Stomach smooth muscle (tissue), 2 donors: ENCODE data around the gene SPOCK1.

Source experiments
- H3K27ac ChIP-seq: one replicate; pipeline ENCODE4 v1.7.0; 2013; ENCODE audit warnings: mild to moderate bottlenecking, low read length, inconsistent platforms
- H3K27me3 ChIP-seq, 2 donors: one replicate each; pipeline ENCODE4 v1.7.0; 2013; ENCODE audit warnings: low read length in 2 of 2; ENCODE audit not compliant: insufficient read depth in 2 of 2, control insufficient read depth in 1 of 2
- H3K36me3 ChIP-seq, 2 donors: one replicate each; pipeline ENCODE4 v1.7.0; 2013; ENCODE audit warnings: low read length in 2 of 2; ENCODE audit not compliant: control insufficient read depth in 2 of 2, insufficient read depth in 2 of 2
- H3K4me1 ChIP-seq: one replicate; pipeline ENCODE4 v1.7.0; 2013; ENCODE audit warnings: low read length; ENCODE audit not compliant: control insufficient read depth, insufficient read depth
- H3K4me3 ChIP-seq, 2 donors: one replicate each; pipeline ENCODE4 v1.7.0; 2013; ENCODE audit warnings: low read length in 2 of 2
- H3K9ac ChIP-seq, 2 donors: one replicate each; pipeline ENCODE4 v1.7.0; 2013; ENCODE audit warnings: low read length in 2 of 2, mild to moderate bottlenecking in 1 of 2
- H3K9me3 ChIP-seq, 2 donors: one replicate each; pipeline ENCODE4 v1.7.0; 2013; ENCODE audit warnings: low read length in 2 of 2; ENCODE audit not compliant: control insufficient read depth in 2 of 2
- donor health status: healthy.
- donor health status: Pancreatic carcinoma.

Gene SPOCK1

DNA sequence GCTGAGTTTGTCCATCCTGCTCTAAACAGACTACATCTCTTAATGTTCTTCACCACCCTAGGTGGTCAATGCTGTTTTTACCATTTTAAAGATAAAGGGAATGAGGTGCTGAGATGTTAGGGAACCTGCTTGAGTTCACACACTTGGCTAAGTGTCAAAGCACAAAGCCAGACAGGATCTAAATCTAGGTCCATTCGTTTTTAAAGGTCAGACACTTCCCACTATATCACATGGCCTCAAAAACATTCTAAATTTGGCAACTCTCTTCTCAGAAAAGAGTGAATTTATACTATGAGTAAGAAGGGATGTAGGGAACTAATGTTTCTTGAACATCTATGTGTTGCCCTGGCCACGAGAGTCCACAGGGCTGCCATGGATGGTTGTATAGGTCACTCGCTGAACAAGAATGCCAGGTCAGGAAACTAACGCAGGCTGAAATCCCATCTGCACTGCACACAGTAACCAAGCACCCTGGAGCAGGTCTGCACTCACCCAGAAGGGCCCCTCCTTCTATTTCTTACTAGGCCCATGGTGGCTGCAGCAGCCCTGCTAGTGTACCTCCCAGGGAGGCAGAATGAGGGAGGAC lies 213.0 kb downstream of the SPOCK1 start:
- no peak overlapping the region for H3K27ac ChIP-seq

GRCh38 chr5:137283801-137284200 lies 215.3 kb downstream of the SPOCK1 start:
- Histone ChIP-seq H3K4me3 (no peak overlapping the region), H3K36me3 (no peaks in the 10 kb centered on the region), H3K27me3 (peaks cover 0 to 4% of the 10 kb centered on the region in 2 donors), H3K9me3 (no peaks in the 10 kb centered on the region), H3K27ac (no peak overlapping the region), H3K4me1 (no peaks in the 10 kb centered on the region), H3K9ac (no peak overlapping the region)

More for the DNA sequence above, 213.0 kb downstream of the SPOCK1 start:
- H3K4me3 ChIP-seq: no peak overlapping the region
- no peaks in the 10 kb centered on the region for H3K4me1 ChIP-seq
- no peak overlapping the region for H3K9ac ChIP-seq
- H3K36me3 ChIP-seq: no peaks in the 10 kb centered on the region
- H3K27me3 ChIP-seq: peaks cover 0 to 4% of the 10 kb centered on the region in 2 donors
- H3K9me3 ChIP-seq: no peaks in the 10 kb centered on the region

GRCh38 chr5:137282216-137282615 lies 216.9 kb downstream of the SPOCK1 start:
- Histone ChIP-seq H3K4me3 (no peak overlapping the region), H3K9me3 (no peaks in the 10 kb centered on the region), H3K27ac (no peak overlapping the region), H3K4me1 (no peaks in the 10 kb centered on the region), H3K36me3 (no peaks in the 10 kb centered on the region), H3K9ac (no peak overlapping the region), H3K27me3 (peaks cover 0 to 4% of the 10 kb centered on the region in 2 donors)

DNA sequence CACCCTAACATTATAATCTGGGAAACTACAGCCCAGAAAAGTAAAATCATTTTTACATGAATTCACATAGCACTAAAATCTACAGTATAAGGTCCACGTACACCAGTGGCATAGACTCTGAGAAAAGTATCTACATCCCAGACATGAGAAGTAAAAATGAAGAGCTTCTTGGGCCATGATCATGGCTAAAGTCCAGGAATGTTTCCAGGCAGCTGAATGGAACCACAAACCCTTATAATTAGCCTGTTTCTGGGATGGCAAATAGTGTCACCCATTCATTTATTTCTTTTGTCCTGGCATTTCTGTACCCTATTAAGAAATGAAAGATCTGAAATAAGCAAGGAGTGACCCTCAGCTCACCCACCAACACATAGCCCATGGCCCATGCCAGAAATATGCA lies 217.9 kb downstream of the SPOCK1 start:
- no peaks in the 10 kb centered on the region for H3K27me3 ChIP-seq
- H3K9ac ChIP-seq: no peak overlapping the region
- H3K9me3 ChIP-seq: no peaks in the 10 kb centered on the region
- no peaks in the 10 kb centered on the region for H3K36me3 ChIP-seq
- no peak overlapping the region for H3K4me3 ChIP-seq
- no peaks in the 10 kb centered on the region for H3K4me1 ChIP-seq
- no peak overlapping the region for H3K27ac ChIP-seq

GRCh38 chr5:137280656-137281055 lies 218.5 kb downstream of the SPOCK1 start:
- H3K4me1 ChIP-seq: no peaks in the 10 kb centered on the region
- H3K9ac ChIP-seq: no peak overlapping the region
- H3K36me3 ChIP-seq: no peaks in the 10 kb centered on the region
- H3K9me3 ChIP-seq: no peaks in the 10 kb centered on the region
- no peak overlapping the region for H3K27ac ChIP-seq
- H3K4me3 ChIP-seq: no peak overlapping the region
- no peaks in the 10 kb centered on the region for H3K27me3 ChIP-seq

DNA sequence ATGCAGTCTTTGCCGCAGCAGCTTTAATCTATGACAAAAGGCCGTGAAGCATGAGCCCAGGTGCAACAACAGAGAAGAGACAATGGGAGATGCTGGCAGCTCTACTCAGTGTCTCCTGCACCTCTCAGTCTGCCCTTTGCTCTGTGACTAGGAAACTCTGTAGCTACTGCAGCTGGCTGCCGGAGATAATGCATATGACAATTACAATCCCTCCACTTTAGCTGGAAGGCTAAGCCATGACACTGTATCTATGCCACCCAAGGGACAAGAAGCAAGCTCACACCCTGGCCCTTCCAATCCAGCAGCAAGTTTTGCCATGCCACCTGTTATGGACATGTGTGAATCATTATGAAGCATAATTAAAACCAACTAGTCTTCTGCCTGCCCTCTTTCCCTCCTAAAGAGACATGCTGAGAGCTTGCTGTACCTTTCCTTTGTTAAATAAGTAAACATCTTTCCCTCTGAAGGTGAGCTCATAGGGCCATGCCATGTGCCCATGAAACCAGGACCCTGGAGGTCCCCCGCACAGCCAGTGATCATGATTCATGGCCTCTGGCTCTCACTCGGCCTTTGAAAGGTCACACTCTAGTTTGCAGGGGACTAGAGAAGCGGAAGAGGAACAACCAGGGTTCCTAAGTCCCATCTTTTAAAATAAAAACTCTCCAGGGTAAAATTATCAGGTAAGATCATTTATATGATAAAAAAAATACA lies 219.4 kb downstream of the SPOCK1 start:
- Histone ChIP-seq H3K4me1 (no peaks in the 10 kb centered on the region), H3K27me3 (no peaks in the 10 kb centered on the region), H3K36me3 (no peaks in the 10 kb centered on the region), H3K4me3 (no peak overlapping the region), H3K27ac (no peak overlapping the region), H3K9me3 (no peaks in the 10 kb centered on the region), H3K9ac (no peak overlapping the region)

DNA sequence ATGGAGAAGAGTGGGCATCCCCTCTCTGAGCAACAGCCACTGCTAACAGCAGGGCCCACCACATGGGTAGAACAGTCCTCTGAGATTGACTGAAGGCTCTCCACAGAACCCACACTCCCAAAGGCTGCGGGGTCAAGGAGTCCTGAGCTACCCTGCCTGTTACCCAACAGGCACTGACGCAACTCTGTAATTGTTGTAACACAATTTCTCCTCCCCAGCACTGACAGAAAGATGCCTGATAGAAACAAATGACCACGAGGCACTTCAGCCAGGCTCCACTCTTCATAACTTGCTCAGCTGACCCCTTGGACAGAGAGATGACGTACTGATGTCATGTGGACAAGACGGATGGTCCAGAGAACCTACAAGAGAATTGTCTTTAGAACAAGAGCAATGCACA lies 220.7 kb downstream of the SPOCK1 start:
- Histone ChIP-seq H3K27me3 (no peaks in the 10 kb centered on the region), H3K9ac (no peak overlapping the region), H3K36me3 (no peaks in the 10 kb centered on the region), H3K27ac (no peak overlapping the region), H3K9me3 (no peaks in the 10 kb centered on the region), H3K4me3 (no peak overlapping the region), H3K4me1 (no peaks in the 10 kb centered on the region)

DNA sequence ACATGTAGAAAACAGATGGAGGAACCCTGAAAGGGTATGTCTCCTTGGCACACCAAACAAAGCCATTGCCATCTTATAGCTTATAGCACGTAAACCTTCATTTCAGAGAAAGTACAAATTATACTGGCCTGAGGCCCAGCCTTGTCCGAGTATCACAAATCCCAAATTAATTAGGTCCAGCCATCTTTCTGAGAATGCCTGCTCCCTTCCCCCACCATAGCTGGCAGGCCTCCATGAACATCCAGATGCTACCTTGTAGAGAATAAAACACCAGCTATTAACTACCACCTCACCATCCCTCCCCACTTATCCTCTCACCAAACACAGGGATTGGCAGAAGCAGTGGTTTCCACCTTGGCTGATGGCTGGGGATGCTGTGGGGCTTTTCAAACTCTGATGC lies 224.0 kb downstream of the SPOCK1 start:
- no peaks in the 10 kb centered on the region for H3K36me3 ChIP-seq
- no peaks in the 10 kb centered on the region for H3K4me1 ChIP-seq
- H3K9ac ChIP-seq: no peak overlapping the region
- no peaks in the 10 kb centered on the region for H3K27me3 ChIP-seq
- H3K9me3 ChIP-seq: no peaks in the 10 kb centered on the region
- no peak overlapping the region for H3K4me3 ChIP-seq
- H3K27ac ChIP-seq: no peak overlapping the region

DNA sequence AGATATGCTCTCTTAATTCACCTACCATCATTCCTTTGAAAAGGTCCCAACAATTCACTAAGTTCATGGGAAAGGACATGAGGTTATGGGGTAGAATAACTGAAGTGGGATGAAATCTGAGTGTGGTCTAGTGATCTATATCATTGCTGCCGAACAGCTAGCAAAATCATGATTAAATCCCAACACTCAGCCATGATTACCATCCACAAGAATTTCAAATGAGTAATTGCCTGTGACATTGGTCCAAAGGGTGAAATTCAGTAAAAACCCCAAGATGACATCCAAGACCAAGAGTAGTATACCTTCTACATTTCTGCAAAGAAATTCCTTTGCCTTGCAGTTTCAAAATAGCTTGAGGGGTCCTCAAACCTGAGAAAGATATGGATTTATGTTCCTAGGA lies 225.6 kb downstream of the SPOCK1 start:
- H3K27me3 ChIP-seq: no peaks in the 10 kb centered on the region
- no peaks in the 10 kb centered on the region for H3K36me3 ChIP-seq
- H3K9ac ChIP-seq: no peak overlapping the region
- no peaks in the 10 kb centered on the region for H3K9me3 ChIP-seq
- H3K4me3 ChIP-seq: no peak overlapping the region
- no peaks in the 10 kb centered on the region for H3K4me1 ChIP-seq
- H3K27ac ChIP-seq: no peak overlapping the region

DNA sequence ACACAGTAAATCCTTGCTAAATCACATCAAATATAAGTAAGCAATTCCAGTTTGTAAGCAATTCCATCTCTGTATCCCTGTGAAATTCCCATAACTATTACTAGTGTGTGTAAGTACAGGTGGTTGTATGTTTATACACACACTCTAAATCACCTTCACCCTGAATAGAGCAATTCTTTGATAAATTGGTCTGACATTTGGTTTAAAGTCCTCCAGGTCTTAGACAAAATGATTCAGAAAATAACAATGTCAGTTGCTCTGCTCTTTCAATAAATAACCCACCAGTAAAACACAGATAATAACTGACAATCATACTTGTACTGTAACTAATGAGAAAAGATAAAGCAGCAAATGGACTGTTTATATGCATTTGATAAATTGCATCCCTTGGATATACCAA lies 226.3 kb downstream of the SPOCK1 start:
- H3K27ac ChIP-seq: no peak overlapping the region
- H3K9ac ChIP-seq: no peak overlapping the region
- no peaks in the 10 kb centered on the region for H3K4me1 ChIP-seq
- H3K27me3 ChIP-seq: no peaks in the 10 kb centered on the region
- no peaks in the 10 kb centered on the region for H3K36me3 ChIP-seq
- H3K4me3 ChIP-seq: no peak overlapping the region
- no peaks in the 10 kb centered on the region for H3K9me3 ChIP-seq

GRCh38 chr5:137269946-137270345 lies 229.2 kb downstream of the SPOCK1 start:
- H3K27ac ChIP-seq: no peak overlapping the region
- no peaks in the 10 kb centered on the region for H3K9me3 ChIP-seq
- no peaks in the 10 kb centered on the region for H3K4me1 ChIP-seq
- no peaks in the 10 kb centered on the region for H3K27me3 ChIP-seq
- no peaks in the 10 kb centered on the region for H3K36me3 ChIP-seq
- H3K4me3 ChIP-seq: no peak overlapping the region
- H3K9ac ChIP-seq: no peak overlapping the region
